ENCODE data around the gene C21orf91.

C21orf91 gene

DNA sequence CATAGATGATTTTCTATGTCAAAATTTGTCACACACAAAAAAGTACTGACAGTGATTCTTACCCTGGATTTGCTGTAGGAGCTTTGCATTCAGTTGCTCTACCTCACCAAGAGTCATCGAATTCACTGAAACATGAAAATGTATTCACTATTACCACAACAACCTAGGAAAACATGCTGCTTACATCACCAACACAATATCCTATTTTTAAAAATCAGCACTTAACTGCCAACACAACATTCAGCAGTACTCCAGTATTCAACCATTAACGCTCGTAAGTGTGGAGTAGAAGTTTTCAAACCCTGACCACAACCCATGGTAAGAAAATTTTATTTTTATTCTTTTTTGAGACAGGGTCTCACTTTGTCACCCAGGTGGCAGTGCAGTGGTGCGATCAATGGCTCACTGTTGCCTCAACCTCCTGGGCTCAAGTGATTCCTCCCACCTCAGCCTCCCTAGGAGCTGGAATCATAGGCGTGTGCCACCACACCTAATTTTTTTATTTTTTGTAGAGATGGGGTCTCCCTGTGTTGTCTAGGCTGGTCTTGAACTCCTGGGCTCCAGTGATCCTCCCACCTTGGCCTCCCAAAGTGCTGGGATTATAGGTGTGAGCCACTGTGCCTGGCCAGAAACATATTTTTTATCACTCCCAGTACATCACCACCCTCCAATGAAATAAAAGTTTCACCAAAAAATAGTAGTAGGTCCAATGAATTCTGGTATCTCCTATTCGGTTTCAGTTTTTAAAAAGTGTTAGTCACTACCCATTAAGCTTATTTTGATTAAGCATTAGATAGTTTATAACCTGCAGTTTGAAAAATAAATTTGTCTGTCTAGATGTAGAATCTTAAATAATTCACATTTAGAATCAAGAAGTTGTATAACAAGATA lies 23.8 kb downstream of the C21orf91 start:
- DNase-seq (ENCODE audit: low read depth, low spot score) = no peak
- TF ChIP-seq, protein P1, sequence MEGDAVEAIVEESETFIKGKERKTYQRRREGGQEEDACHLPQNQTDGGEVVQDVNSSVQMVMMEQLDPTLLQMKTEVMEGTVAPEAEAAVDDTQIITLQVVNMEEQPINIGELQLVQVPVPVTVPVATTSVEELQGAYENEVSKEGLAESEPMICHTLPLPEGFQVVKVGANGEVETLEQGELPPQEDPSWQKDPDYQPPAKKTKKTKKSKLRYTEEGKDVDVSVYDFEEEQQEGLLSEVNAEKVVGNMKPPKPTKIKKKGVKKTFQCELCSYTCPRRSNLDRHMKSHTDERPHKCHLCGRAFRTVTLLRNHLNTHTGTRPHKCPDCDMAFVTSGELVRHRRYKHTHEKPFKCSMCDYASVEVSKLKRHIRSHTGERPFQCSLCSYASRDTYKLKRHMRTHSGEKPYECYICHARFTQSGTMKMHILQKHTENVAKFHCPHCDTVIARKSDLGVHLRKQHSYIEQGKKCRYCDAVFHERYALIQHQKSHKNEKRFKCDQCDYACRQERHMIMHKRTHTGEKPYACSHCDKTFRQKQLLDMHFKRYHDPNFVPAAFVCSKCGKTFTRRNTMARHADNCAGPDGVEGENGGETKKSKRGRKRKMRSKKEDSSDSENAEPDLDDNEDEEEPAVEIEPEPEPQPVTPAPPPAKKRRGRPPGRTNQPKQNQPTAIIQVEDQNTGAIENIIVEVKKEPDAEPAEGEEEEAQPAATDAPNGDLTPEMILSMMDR (IDR thresholded peaks at IDR 0.05; ENCODE audit: low read depth, low read length) = no peak
- H3K4me3 ChIP-seq (ENCODE audit: low read depth, low read length) = no peak overlapping the region
- in situ Hi-C loops (cut with HindIII; ENCODE audit: low sequenced_read_pairs) = no loop called here

DNA sequence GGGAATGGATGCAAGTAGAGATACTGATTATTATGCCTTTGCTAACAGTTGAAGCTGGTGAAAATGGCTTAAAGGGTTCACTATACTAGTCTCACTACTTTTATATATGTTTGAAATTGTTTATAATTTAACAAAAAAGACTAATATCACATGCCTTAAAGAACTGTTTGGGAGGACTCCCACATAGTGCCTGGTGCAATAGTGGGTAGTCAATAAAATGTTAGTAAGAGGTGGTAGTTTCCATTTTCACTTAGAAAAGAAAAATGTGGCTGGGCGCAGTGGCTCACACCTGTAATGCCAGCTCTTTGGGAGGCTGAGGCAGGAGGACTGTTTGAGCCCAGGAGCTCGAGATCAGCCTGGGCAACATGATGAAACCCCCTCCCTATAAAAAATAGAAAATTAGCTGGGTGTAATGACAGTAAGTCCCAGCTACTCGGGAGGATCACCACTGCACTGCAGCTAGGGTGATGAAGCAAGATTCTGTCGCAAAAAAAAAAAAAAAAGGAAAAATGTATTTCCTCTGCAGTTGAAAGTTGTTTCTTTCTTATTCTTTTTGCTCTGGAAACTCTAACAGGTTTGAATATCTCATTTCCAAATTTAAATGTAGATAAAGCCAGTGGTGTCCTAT lies 24.5 kb downstream of the C21orf91 start:
- TF ChIP-seq, protein P1 (IDR thresholded peaks at IDR 0.05; ENCODE audit: low read depth, low read length) = no peak
- in situ Hi-C loops (cut with HindIII; ENCODE audit: low sequenced_read_pairs) = no loop called here

DNA sequence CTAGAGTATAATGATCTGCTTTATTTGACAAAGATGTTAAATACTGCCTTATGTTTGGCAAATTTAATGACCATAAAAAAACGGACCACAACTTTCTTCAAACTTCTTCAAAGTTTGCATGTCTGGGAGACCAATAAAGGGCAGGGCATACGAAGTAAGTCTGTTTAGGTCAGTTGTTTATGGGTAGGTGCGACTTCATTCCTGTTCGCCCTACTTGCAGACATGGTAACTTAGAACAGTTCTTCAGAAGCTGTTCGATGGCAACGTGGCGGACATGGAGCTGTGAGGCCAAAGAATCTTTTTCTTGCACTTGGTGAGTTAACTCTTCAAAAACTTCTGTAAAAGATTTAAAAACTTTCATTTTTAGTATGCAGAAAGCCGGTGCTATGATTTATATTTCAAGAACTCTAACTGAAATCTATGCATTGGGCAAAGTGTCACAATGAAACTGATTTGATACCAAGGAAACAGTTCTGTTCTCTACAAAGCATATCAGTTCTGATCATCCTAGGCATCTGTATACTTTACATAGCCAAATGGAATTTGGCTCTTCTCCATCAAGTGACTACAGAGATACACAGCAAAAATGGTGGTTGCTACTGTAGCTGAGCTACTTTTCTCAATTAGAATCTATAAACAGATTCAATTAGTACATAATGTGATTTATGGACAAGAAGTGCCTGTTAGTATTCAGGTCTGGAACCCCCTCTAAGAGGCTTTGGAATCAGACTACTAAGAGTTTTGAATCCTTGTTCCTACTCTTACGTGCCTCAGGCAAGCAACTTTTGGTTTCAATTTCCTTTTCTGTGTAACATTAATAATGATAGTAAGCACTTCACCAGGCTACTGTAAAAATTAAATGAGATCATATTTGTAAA lies 25.7 kb downstream of the C21orf91 start:
- TF ChIP-seq, protein P1 (IDR thresholded peaks at IDR 0.05; ENCODE audit: low read depth, low read length) = no peak
- in situ Hi-C loops (cut with HindIII; ENCODE audit: low sequenced_read_pairs) = no loop called here
- peak overlapping the region; percentile 6 for H3K4me3 ChIP-seq (ENCODE audit: low read depth, low read length)
- peak; percentile 60 for DNase-seq (ENCODE audit: low read depth, low spot score)

More for the DNA sequence above, 24.5 kb downstream of the C21orf91 start:
- no peak for DNase-seq (ENCODE audit: low read depth, low spot score)
- no peak overlapping the region for H3K4me3 ChIP-seq (ENCODE audit: low read depth, low read length)

DNA sequence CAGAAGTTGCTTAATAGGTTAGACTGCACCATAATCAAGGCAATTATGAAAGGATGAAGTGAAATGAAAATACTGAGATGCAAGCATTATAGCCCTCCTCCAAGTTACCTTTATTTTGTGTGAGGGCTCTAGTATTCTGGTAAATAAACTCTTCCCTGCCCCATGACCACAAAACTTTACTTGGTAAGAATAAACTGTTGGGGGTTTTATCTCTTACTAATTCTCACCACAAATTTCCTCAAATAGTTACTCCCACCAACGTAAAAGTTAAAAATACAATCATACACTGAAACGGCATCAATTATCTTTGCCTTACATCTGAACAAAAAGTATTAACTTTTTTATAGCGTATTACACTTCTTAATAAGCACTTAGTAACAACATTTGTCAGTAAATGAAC lies 29.5 kb downstream of the C21orf91 start:
- TF ChIP-seq, protein P1 (IDR thresholded peaks at IDR 0.05; ENCODE audit: low read depth, low read length) = no peak
- DNase-seq (ENCODE audit: low read depth, low spot score) = no peak
- H3K4me3 ChIP-seq (ENCODE audit: low read depth, low read length) = no peak overlapping the region
- in situ Hi-C loops (cut with HindIII; ENCODE audit: low sequenced_read_pairs) = no loop called here

DNA sequence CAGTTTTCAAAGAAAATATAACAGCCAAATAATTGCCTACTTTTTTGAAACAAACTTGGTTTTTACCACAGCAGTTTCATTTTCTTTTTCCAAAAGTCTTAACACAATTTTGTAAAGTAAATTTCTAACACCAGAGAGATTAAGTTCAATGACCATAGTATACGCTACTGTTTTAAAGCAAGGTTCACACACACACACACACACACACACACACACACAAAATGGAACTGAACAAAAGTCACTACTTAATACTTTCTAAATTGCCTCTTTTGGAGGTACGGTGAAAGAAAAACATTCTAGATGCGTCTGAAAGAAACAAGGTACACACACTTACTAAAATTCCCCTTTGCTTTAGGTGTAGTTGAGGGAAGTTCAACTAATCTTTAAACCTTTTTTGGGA lies 30.1 kb downstream of the C21orf91 start:
- TF ChIP-seq, protein P1 (IDR thresholded peaks at IDR 0.05; ENCODE audit: low read depth, low read length) = no peak
- in situ Hi-C loops (cut with HindIII; ENCODE audit: low sequenced_read_pairs) = no loop called here
- DNase-seq (ENCODE audit: low read depth, low spot score) = no peak
- H3K4me3 ChIP-seq (ENCODE audit: low read depth, low read length) = no peak overlapping the region

DNA sequence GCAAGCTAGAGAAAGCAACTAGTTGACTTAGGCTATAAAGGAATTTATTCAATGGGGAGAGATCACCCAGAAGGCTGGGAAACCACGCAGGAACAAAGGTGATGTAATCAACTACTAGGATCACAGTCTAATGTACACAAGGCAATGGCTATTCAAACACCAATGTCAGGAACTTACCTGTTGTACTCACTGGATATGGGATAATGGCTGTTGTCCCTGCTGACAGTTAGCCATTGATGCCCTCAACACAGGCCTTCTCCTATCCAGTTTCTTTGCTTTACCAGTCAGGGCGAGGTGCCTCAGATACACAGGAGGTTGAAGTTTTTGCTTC lies 32.3 kb downstream of the C21orf91 start:
- TF ChIP-seq, protein P1 (IDR thresholded peaks at IDR 0.05; ENCODE audit: low read depth, low read length) = no peak
- DNase-seq (ENCODE audit: low read depth, low spot score) = no peak
- H3K4me3 ChIP-seq (ENCODE audit: low read depth, low read length) = no peak overlapping the region
- in situ Hi-C loops (cut with HindIII; ENCODE audit: low sequenced_read_pairs) = no loop called here
